Smooth muscle cell (in vitro differentiated cells): ENCODE measurements around the gene ECPAS. TPM values are rescaled to one million over a fixed set of nuclear protein-coding genes. Genes with fewer than 3 reads are reported as not detected.
"Not testable (repeated sequence)": the region's sequence is repeated elsewhere in the genome, so short reads cannot be mapped to it uniquely, and the experiment has no call there.

Experiments used
- DNase-seq: peaks from one replicate; lab custom pipeline; 2025; ENCODE audit not compliant: unreplicated experiment; lab: John Stamatoyannopoulos, UW
- H2AFZ ChIP-seq: fragments of 200-600 bp; sonication (generic); 2 replicates; pipeline ENCODE4 v1.6.0; 2016; ENCODE audit warnings: antibody characterized with exemption, low read depth, mild to moderate bottlenecking
- H3F3A ChIP-seq: fragments of 200-600 bp; sonication (generic); 2 replicates; pipeline ENCODE4 v1.6.0; 2017; ENCODE audit warnings: antibody characterized with exemption, low read depth
- H3K27ac ChIP-seq: fragments of 200-600 bp; sonication (generic); 2 replicates; pipeline ENCODE4 v1.5.1; 2016; ENCODE audit warnings: low read depth, mild to moderate bottlenecking
- H3K27me3 ChIP-seq: fragments of 200-600 bp; sonication (generic); 2 replicates; pipeline ENCODE4 v1.6.1; 2016; ENCODE audit warnings: low read depth, mild to moderate bottlenecking
- H3K36me3 ChIP-seq: fragments of 200-600 bp; sonication (generic); 2 replicates; pipeline ENCODE4 v1.5.1; 2016; ENCODE audit warnings: low read depth
- H3K4me1 ChIP-seq: fragments of 200-600 bp; sonication (generic); 2 replicates; pipeline ENCODE4 v1.5.1; 2016; ENCODE audit warnings: low read depth
- H3K4me2 ChIP-seq: fragments of 200-600 bp; sonication (generic); 2 replicates; pipeline ENCODE4 v1.6.0; 2016; ENCODE audit warnings: mild to moderate bottlenecking
- H3K4me3 ChIP-seq: fragments of 200-600 bp; sonication (generic); 2 replicates; pipeline ENCODE4 v1.5.1; 2016; ENCODE audit warnings: mild to moderate bottlenecking
- H3K79me2 ChIP-seq: fragments of 200-600 bp; sonication (generic); 2 replicates; pipeline ENCODE4 v1.6.0; 2016; ENCODE audit warnings: low read depth, mild to moderate bottlenecking
- H3K9ac ChIP-seq: fragments of 200-600 bp; sonication (generic); 2 replicates; pipeline ENCODE4 v1.6.0; 2016; ENCODE audit warnings: low read depth
- H3K9me3 ChIP-seq: fragments of 200-600 bp; sonication (generic); replicated peaks from 2 replicates; pipeline ENCODE4 v1.5.1; 2016; ENCODE audit warnings: low read depth
- H4K20me1 ChIP-seq: fragments of 200-600 bp; sonication (generic); 2 replicates; pipeline ENCODE4 v1.6.0; 2016; ENCODE audit warnings: low read depth
- CTCF ChIP-seq: fragments of 200-600 bp; sonication (generic); IDR thresholded peaks from 2 replicates; pipeline ENCODE4 v1.5.1; 2017; ENCODE audit warnings: borderline replicate concordance, mild to moderate bottlenecking, antibody characterized with exemption; ENCODE audit not compliant: insufficient read depth, poor library complexity, severe bottlenecking
- WGBS: methylation state at CpG from one replicate; pipeline ENCODE4 v1.1.7; 2016; ENCODE audit warnings: low lambda C conversion rate; 5-methylcytosine and 5-hydroxymethylcytosine counted together
- polyA plus RNA-seq: library from polyadenylated mRNA; unstranded; fragments of >200 nt; fragmentation: Nextera tagmentation; extraction: Ambion mirVana; gene quantifications from 2 replicates; pipeline ENCODE4 v1.2.1, GENCODE V29; 2016
- total RNA-seq: library from RNA; depleted of rRNA; stranded (reverse); fragments of >200 nt; gene quantifications from 2 replicates; pipeline ENCODE4 v1.2.3, GENCODE V29; 2014

The ECPAS gene
- total and polyA plus RNA-seq, 2 experiments from 2014 or later = 24.1 to 53.7 TPM

- Histone ChIP-seq H3K27me3 (no peaks in the 10 kb centered on the region), H3K79me2 (no peaks in the 10 kb centered on the region), H3K9ac (no peak overlapping the region), H4K20me1 (no peaks in the 10 kb centered on the region), H2AFZ (peak overlapping the region; percentile 96), H3K27ac (no peak overlapping the region), H3K4me1 (peaks cover 3% of the 10 kb centered on the region), H3K4me2 (peak overlapping the region; percentile 93), H3K4me3 (peak overlapping the region; percentile 80), H3K36me3 (no peaks in the 10 kb centered on the region), H3F3A (no peaks in the 10 kb centered on the region), H3K9me3 (no peaks in the 10 kb centered on the region)
- no peak for TF ChIP-seq CTCF
- 39% methylated on average over 7 of the region's 7 CpGs for WGBS
- DNase-seq = no peak
These were observed 40.5 kb upstream of the ECPAS start for GRCh38 chr9:111524731-111525055.

GRCh38 chr9:111516061-111516465, 31.9 kb upstream of the ECPAS start:
- no peak for DNase-seq
- no peak overlapping the region for H3K4me2 ChIP-seq
- H3F3A ChIP-seq = no peaks in the 10 kb centered on the region
- no peaks in the 10 kb centered on the region for H4K20me1 ChIP-seq
- no peak overlapping the region for H2AFZ ChIP-seq
- H3K9ac ChIP-seq = no peak overlapping the region
- H3K4me1 ChIP-seq = no peaks in the 10 kb centered on the region
- H3K36me3 ChIP-seq = no peaks in the 10 kb centered on the region
- H3K4me3 ChIP-seq = no peak overlapping the region
- no peak for TF ChIP-seq CTCF
- H3K27ac ChIP-seq = no peak overlapping the region
- no peaks in the 10 kb centered on the region for H3K9me3 ChIP-seq
- H3K27me3 ChIP-seq = no peaks in the 10 kb centered on the region
- H3K79me2 ChIP-seq = no peaks in the 10 kb centered on the region
- WGBS = 73% methylated on average over 2 of the region's 2 CpGs

GRCh38 chr9:111514967-111515366, 30.8 kb upstream of the ECPAS start:
- Histone ChIP-seq H3K9ac (no peak overlapping the region), H4K20me1 (no peaks in the 10 kb centered on the region), H3K27me3 (no peaks in the 10 kb centered on the region), H3K36me3 (no peaks in the 10 kb centered on the region), H3K4me2 (no peak overlapping the region), H3K9me3 (no peaks in the 10 kb centered on the region), H3K27ac (no peak overlapping the region), H3K4me3 (no peak overlapping the region), H3K79me2 (no peaks in the 10 kb centered on the region), H3K4me1 (no peaks in the 10 kb centered on the region), H3F3A (no peaks in the 10 kb centered on the region), H2AFZ (no peak overlapping the region)
- DNase-seq = no peak
- no peak for TF ChIP-seq CTCF

GRCh38 chr9:111511581-111511980, 27.4 kb upstream of the ECPAS start:
- H3K9me3 ChIP-seq, H3K36me3 ChIP-seq, H3K4me2 ChIP-seq, DNase-seq, H3F3A ChIP-seq, H3K9ac ChIP-seq, H3K27me3 ChIP-seq, H2AFZ ChIP-seq, H3K79me2 ChIP-seq, H3K4me1 ChIP-seq, H4K20me1 ChIP-seq, H3K4me3 ChIP-seq, H3K27ac ChIP-seq: not testable (repeated sequence)
- WGBS = 84% methylated on average over 6 of the region's 6 CpGs
